PFSK-1 (cell line): Measurements from ENCODE around the gene FAM83G.

ENCODE experiments used
- FOXP2 ChIP-seq: optimal IDR thresholded peaks from 2 replicates; pipeline ENCODE3; 2011; ENCODE audit warnings: borderline replicate concordance, control low read depth, inconsistent platforms; ENCODE audit not compliant: insufficient read depth; ENCODE audit errors: extremely low read length, extremely low read depth
- POLR2AphosphoS5 ChIP-seq: IDR thresholded peaks from 2 replicates; pipeline ENCODE4 v1.6.1; 2012; ENCODE audit warnings: low read depth, mild to moderate bottlenecking, control low read depth, low read length, moderate library complexity
- SIN3A ChIP-seq: IDR thresholded peaks from 2 replicates; pipeline ENCODE4 v1.6.1; 2012; ENCODE audit warnings: mild to moderate bottlenecking, low read length, moderate library complexity, borderline replicate concordance; ENCODE audit not compliant: insufficient read depth
- TAF1 ChIP-seq: IDR thresholded peaks from 2 replicates; pipeline ENCODE4 v1.6.1; 2012; ENCODE audit warnings: low read length, control low read depth, borderline replicate concordance; ENCODE audit not compliant: insufficient read depth
- TF ChIP-seq, protein P1 (sequence below), 2 experiments: IDR thresholded peaks; 2 replicates each; pipeline versions ENCODE4 v1.6.1 to v1.8.0; 2011 to 2012; ENCODE audit warnings: low read depth in 2 of 2, low read length in 2 of 2, control low read depth in 1 of 2, inconsistent platforms in 1 of 2, mild to moderate bottlenecking in 1 of 2, moderate library complexity in 1 of 2; ENCODE audit not compliant: insufficient read depth in 1 of 2

The FAM83G gene

DNA sequence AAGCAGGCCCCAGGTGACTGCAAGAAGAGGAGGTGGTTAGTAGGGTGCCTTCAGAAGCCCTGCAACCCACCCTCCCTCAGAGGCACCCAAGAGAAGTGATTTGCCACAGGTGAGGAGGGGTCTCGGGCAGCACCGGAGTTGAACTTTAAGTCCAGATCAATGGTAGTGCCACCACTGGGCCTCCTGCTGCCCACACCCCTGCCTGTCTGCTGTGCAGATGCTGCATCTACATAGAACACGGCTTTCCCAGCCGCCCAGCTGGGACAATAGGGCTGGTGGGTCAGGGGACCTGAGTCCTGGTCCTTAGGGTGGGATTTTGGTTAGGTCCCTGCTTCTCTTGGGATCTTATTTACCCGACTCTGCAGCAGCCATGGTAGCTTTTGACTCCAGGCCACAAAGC is 17.6 kb upstream of the FAM83G start:
- TF ChIP-seq SIN3A = no peak

DNA sequence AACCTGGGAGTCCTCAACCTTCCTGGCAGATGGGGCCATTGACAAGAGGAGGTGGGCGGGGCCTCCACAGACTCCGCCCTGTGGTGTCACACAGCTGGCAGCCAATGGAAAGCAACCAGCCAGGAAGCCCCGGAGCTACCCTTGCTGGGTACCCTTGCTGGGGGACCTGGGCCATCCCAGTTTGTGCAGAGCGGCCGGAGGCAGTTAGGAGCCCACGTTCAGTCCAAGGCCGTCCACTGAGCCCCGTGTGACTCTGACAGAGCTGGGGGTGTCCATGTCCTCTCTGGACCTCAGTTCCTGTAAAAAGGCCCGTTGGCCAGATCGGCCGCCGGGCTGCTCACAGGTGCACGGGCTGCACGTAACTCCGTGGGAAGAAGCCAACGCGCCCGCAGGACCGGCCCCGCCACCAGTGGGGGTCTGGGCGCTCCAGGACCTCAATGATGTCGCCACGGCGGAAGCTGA is 17.1 kb upstream of the FAM83G start:
- TF ChIP-seq SIN3A (no peak), TAF1 (no peak), POLR2AphosphoS5 (no peak), FOXP2 (no peak)
- TF ChIP-seq, protein P1, sequence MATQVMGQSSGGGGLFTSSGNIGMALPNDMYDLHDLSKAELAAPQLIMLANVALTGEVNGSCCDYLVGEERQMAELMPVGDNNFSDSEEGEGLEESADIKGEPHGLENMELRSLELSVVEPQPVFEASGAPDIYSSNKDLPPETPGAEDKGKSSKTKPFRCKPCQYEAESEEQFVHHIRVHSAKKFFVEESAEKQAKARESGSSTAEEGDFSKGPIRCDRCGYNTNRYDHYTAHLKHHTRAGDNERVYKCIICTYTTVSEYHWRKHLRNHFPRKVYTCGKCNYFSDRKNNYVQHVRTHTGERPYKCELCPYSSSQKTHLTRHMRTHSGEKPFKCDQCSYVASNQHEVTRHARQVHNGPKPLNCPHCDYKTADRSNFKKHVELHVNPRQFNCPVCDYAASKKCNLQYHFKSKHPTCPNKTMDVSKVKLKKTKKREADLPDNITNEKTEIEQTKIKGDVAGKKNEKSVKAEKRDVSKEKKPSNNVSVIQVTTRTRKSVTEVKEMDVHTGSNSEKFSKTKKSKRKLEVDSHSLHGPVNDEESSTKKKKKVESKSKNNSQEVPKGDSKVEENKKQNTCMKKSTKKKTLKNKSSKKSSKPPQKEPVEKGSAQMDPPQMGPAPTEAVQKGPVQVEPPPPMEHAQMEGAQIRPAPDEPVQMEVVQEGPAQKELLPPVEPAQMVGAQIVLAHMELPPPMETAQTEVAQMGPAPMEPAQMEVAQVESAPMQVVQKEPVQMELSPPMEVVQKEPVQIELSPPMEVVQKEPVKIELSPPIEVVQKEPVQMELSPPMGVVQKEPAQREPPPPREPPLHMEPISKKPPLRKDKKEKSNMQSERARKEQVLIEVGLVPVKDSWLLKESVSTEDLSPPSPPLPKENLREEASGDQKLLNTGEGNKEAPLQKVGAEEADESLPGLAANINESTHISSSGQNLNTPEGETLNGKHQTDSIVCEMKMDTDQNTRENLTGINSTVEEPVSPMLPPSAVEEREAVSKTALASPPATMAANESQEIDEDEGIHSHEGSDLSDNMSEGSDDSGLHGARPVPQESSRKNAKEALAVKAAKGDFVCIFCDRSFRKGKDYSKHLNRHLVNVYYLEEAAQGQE (IDR thresholded peaks at IDR 0.05; ENCODE audit: insufficient read depth in 1 of 2, low read depth in 2 of 2, low read length in 2 of 2) = no peak

DNA sequence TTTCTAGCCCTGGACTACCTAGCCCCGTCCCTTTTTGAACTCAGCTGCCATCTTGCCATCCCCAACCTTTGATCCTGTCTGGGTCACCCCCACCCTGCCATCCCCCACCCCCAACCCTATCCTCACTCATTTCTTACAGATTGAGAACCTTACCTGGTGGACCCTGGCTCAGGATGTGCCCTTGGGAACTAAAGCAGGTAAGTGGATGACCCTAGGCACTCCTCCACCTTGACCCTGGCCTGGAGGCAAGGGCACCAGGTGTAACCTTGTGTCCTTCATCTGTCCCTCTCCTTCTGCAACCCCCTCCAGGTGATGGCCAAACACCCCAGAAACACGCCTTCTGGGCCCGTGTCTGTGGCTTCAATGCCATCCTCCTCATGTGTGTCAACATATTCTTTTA is 15.5 kb upstream of the FAM83G start:
- TF ChIP-seq SIN3A = no peak
- TF ChIP-seq, protein P1 (IDR thresholded peaks at IDR 0.05; ENCODE audit: insufficient read depth in 1 of 2, low read depth in 2 of 2, low read length in 2 of 2) = no peak
- no peak for TF ChIP-seq TAF1
- no peak for TF ChIP-seq FOXP2
- no peak for TF ChIP-seq POLR2AphosphoS5

DNA sequence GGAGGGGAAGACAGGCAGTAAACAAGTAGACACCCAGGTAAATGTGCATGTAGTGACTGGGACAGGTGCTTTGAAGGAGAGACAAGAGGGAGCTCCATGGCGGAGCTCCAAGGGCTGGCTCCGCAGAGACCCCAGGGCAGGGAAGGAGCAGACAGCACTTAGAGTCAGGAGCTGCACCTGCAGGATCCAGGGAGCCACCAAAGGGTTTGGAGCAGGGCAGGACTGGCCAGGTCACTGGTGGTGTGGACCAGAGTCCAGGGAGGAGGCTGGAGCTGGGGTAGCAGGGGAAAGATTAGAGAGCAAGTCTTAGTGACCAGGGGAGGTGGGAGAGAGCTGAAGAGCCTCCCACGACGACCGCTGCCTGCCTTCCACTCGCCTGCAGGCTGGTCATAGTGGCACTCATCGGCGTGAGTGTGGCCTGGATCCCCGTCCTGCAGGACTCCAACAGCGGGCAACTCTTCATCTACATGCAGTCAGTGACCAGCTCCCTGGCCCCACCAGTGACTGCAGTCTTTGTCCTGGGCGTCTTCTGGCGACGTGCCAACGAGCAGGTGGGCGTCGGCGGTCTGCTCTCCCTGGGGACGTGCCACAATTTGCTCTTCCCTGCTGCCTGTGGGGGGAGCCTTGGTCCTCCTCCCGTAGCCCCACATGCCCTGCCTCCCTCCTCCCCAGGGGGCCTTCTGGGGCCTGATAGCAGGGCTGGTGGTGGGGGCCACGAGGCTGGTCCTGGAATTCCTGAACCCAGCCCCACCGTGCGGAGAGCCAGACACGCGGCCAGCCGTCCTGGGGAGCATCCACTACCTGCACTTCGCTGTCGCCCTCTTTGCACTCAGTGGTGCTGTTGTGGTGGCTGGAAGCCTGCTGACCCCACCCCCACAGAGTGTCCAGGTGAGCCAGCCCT is 14.7 kb upstream of the FAM83G start:
- TF ChIP-seq POLR2AphosphoS5 (no peak), SIN3A (no peak), TAF1 (no peak), FOXP2 (no peak)
- TF ChIP-seq, protein P1 (IDR thresholded peaks at IDR 0.05; ENCODE audit: insufficient read depth in 1 of 2, low read depth in 2 of 2, low read length in 2 of 2) = no peak

DNA sequence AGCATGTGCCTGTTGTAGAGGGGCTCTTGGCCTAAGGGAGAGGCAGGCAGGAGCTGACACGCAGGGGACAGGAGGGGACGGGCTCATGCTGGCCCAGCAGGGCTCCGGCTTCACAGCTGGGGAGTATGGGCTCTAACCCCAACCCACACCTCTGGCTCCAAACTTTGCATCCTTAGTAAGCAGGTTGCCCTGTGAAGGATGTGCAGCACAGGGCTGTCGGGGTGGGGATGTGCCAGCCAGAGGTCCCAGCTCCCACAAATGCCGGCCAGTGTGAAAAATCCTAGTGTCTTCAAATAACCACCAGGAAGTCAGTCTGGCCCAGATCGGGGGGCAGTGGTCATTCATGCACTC is 14.0 kb upstream of the FAM83G start:
- TF ChIP-seq POLR2AphosphoS5 (no peak), FOXP2 (no peak), SIN3A (no peak), TAF1 (no peak)
- TF ChIP-seq, protein P1 (IDR thresholded peaks at IDR 0.05; ENCODE audit: insufficient read depth in 1 of 2, low read depth in 2 of 2, low read length in 2 of 2) = no peak
